ENCODE data around the gene RCSD1.
"Not testable (repeated sequence)": the region's sequence is repeated elsewhere in the genome, so short reads cannot be mapped to it uniquely, and the experiment has no call there.

RCSD1 gene

GRCh38 chr1:167715157-167715999 lies 85.3 kb downstream of the RCSD1 start:
- peak; percentile 90 for DNase-seq (ENCODE audit: low spot score)

- DNase-seq (ENCODE audit: low spot score): no peak
Measured at GRCh38 chr1:167716000-167716271, 85.9 kb downstream of the RCSD1 start.

GRCh38 chr1:167717351-167717750 lies 87.3 kb downstream of the RCSD1 start:
- no peak for DNase-seq (ENCODE audit: low spot score)

- no peak for DNase-seq (ENCODE audit: low spot score)
Measured at GRCh38 chr1:167718914-167719691, 89.1 kb downstream of the RCSD1 start.

- not testable (repeated sequence) for DNase-seq (ENCODE audit: low spot score)
Measured at GRCh38 chr1:167719715-167720421, 89.8 kb downstream of the RCSD1 start.

GRCh38 chr1:167720965-167721616 lies 91.1 kb downstream of the RCSD1 start:
- DNase-seq (ENCODE audit: low spot score): peak; percentile 61

GRCh38 chr1:167721617-167722151 lies 91.7 kb downstream of the RCSD1 start, which contains the start of gene MPZL1:
MPZL1 (plus strand) TSS chr1:167721982; CDS start chr1:167722152, 170 bp downstream.
- peak; percentile 95 for DNase-seq (ENCODE audit: low spot score)

- peak; percentile 74 for DNase-seq (ENCODE audit: low spot score)
Measured at GRCh38 chr1:167722152-167722869, 92.3 kb downstream of the RCSD1 start.

GRCh38 chr1:167722870-167723251 lies 92.8 kb downstream of the RCSD1 start:
- no peak for DNase-seq (ENCODE audit: low spot score)

GRCh38 chr1:167723707-167724323 lies 93.8 kb downstream of the RCSD1 start:
- DNase-seq (ENCODE audit: low spot score): no peak

- DNase-seq (ENCODE audit: low spot score): no peak
Measured at GRCh38 chr1:167726008-167726407, 96.0 kb downstream of the RCSD1 start.

GRCh38 chr1:167728818-167729410 lies 98.9 kb downstream of the RCSD1 start:
- no peak for DNase-seq (ENCODE audit: low spot score)

GRCh38 chr1:167734227-167734626 lies 104.2 kb downstream of the RCSD1 start:
- DNase-seq (ENCODE audit: low spot score): no peak

- DNase-seq (ENCODE audit: low spot score): no peak
Measured at GRCh38 chr1:167734841-167735240, 104.8 kb downstream of the RCSD1 start.

- DNase-seq (ENCODE audit: low spot score): no peak
Measured at GRCh38 chr1:167737169-167737568, 107.1 kb downstream of the RCSD1 start.

GRCh38 chr1:167738158-167738557 lies 108.1 kb downstream of the RCSD1 start:
- DNase-seq (ENCODE audit: low spot score): no peak

- no peak for DNase-seq (ENCODE audit: low spot score)
Measured at GRCh38 chr1:167739752-167740151, 109.7 kb downstream of the RCSD1 start.

GRCh38 chr1:167741103-167741502 lies 111.1 kb downstream of the RCSD1 start:
- peak; percentile 47 for DNase-seq (ENCODE audit: low spot score)

- not testable (repeated sequence) for DNase-seq (ENCODE audit: low spot score)
Measured at GRCh38 chr1:167742392-167743057, 112.5 kb downstream of the RCSD1 start.

- DNase-seq (ENCODE audit: low spot score): no peak
Measured at GRCh38 chr1:167744901-167745300, 114.9 kb downstream of the RCSD1 start.

Data from kidney tubule cell (primary cell).